Measurements from ENCODE around the gene MALRD1.

- no peak for TF ChIP-seq EP300 (IDR thresholded peaks at IDR 0.05; ENCODE audit: low read depth)
- no peak for TF ChIP-seq POLR2A (IDR thresholded peaks at IDR 0.05)
- TF ChIP-seq CTCF (IDR thresholded peaks at IDR 0.05): no peak
Observed at GRCh38 chr10:19505320-19506312, 457.0 kb downstream of the MALRD1 start.
